Testis (tissue), 3 donors: ENCODE data around the gene TNFAIP6. TPM values are rescaled to one million over a fixed set of nuclear protein-coding genes. Genes with fewer than 3 reads are reported as not detected.
"Not testable (repeated sequence)": the region's sequence is repeated elsewhere in the genome, so short reads cannot be mapped to it uniquely, and the experiment has no call there.

ENCODE experiments used
- DNase-seq: peaks from one replicate; pipeline ENCODE4 v3.0.0-alpha.2; 2019
- H3K27ac ChIP-seq, 2 donors: fragments of 200-600 bp; sonication (generic); one replicate each; pipeline ENCODE4 v1.5.1; 2019
- H3K27me3 ChIP-seq: fragments of 200-600 bp; sonication (generic); one replicate; pipeline ENCODE4 v1.5.1; 2019
- H3K36me3 ChIP-seq: fragments of 200-600 bp; sonication (generic); one replicate; pipeline ENCODE4 v1.5.1; 2017; ENCODE audit warnings: low read depth; ENCODE audit errors: missing control alignments
- H3K4me1 ChIP-seq: fragments of 200-600 bp; sonication (generic); one replicate; pipeline ENCODE4 v1.5.1; 2019
- H3K4me3 ChIP-seq, 2 donors: fragments of 200-600 bp; sonication (generic); one replicate each; pipeline ENCODE4 v1.5.1; 2017 to 2019
- H3K9me3 ChIP-seq: fragments of 200-600 bp; sonication (generic); one replicate; pipeline ENCODE4 v1.5.1; 2017
- CTCF ChIP-seq, 3 experiments: fragments of 450-650 bp in 2 of 3; fragments of 200-600 bp in 1 of 3; sonication (generic) in 1 of 3; IDR thresholded peaks; one replicate each; pipeline ENCODE4 v1.5.1; 2016 to 2019; ENCODE audit warnings: antibody characterized with exemption in 3 of 3, mild to moderate bottlenecking in 2 of 3, moderate library complexity in 1 of 3
- POLR2A ChIP-seq: fragments of 450-650 bp; IDR thresholded peaks from one replicate; pipeline ENCODE4 v1.6.1; 2017; ENCODE audit warnings: antibody characterized with exemption, mild to moderate bottlenecking, moderate library complexity
- WGBS, 2 donors: methylation state at CpG; one replicate each; pipeline ENCODE4 v1.1.5; 2018; 5-methylcytosine and 5-hydroxymethylcytosine counted together
- intact Hi-C: fragments of 100-400 bp; cut with DNase I; formaldehyde crosslinking; loops from one replicate; pipeline ENCODE4 v1.15.1; 2023; ENCODE audit warnings: low total_unique reads
- polyA plus RNA-seq: library from polyadenylated mRNA; stranded (reverse); fragments of 350-450 nt; fragmentation: Illumina TruSeq; extraction: RNeasy Lipid Tissue Mini Kit (QIAGEN cat#74804); gene quantifications from one replicate; pipeline ENCODE4 v1.2.3, GENCODE V29; 2014; ENCODE audit warnings: low read depth, low replicate concordance; ENCODE audit not compliant: insufficient read depth
- total RNA-seq, 2 donors: library from RNA; depleted of rRNA; stranded (reverse); fragments of >200 nt; gene quantifications; one replicate each; pipeline ENCODE4 v1.2.3, GENCODE V29; 2016

The TNFAIP6 gene
- total and polyA plus RNA-seq, 3 donors from 2014 or later = 3.3 to 26.1 (median 9.4) TPM

GRCh38 chr2:151338115-151338514 is 19.3 kb upstream of the TNFAIP6 start:
- 82 to 83% methylated on average over 3 of the region's 3 CpGs for WGBS, 2 donors
- intact Hi-C loops = no loop called here
- Histone ChIP-seq H3K36me3 (no peaks in the 10 kb centered on the region), H3K4me1 (no peaks in the 10 kb centered on the region), H3K27me3 (no peaks in the 10 kb centered on the region), H3K4me3 (no peak overlapping the region), H3K9me3 (no peaks in the 10 kb centered on the region), H3K27ac (no peak overlapping the region)
- no peak for DNase-seq
- no peak for TF ChIP-seq CTCF (IDR thresholded peaks at IDR 0.05)
- no peak for TF ChIP-seq POLR2A

GRCh38 chr2:151343073-151343472 is 14.3 kb upstream of the TNFAIP6 start:
- Histone ChIP-seq H3K27me3 (no peaks in the 10 kb centered on the region), H3K27ac (no peak overlapping the region), H3K4me3 (no peak overlapping the region), H3K36me3 (no peaks in the 10 kb centered on the region), H3K9me3 (no peaks in the 10 kb centered on the region), H3K4me1 (peaks cover 4% of the 10 kb centered on the region)
- no peak for DNase-seq
- 94 to 97% methylated on average over 2 of the region's 2 CpGs for WGBS, 2 donors
- TF ChIP-seq CTCF (IDR thresholded peaks at IDR 0.05) (no peak), POLR2A (no peak)
- intact Hi-C loops = no loop called here

DNA sequence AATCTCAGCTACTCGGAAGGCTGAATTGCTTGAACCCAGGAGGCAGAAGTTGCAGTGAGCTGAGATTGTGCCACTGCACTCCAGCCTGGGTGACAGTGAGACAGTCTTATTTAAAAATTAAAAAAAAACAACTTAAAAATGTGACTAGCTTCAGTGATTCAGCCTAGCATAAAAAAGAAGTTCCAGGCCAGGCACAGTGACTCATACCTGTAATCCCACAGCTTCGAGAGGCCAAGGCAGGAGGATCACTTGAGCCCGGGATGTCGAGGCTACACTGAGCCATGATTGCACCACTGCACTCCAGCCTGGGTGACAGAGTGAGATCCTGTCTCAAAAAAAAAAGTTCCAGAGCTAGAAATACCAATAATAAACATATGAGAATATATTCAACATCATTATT is 13.2 kb upstream of the TNFAIP6 start:
- H3K27ac ChIP-seq, H3K27me3 ChIP-seq, intact Hi-C loops, H3K9me3 ChIP-seq, H3K36me3 ChIP-seq, DNase-seq, H3K4me1 ChIP-seq, H3K4me3 ChIP-seq: not testable (repeated sequence)
- 95 to 97% methylated on average over 4 of the region's 4 CpGs for WGBS, 2 donors

- Histone ChIP-seq H3K27me3 (no peaks in the 10 kb centered on the region), H3K4me1 (peaks cover 4% of the 10 kb centered on the region), H3K27ac (no peak overlapping the region), H3K36me3 (no peaks in the 10 kb centered on the region), H3K4me3 (no peak overlapping the region), H3K9me3 (no peaks in the 10 kb centered on the region)
- intact Hi-C loops = no loop called here
- no peak for DNase-seq
- TF ChIP-seq CTCF (IDR thresholded peaks at IDR 0.05) (no peak), POLR2A (no peak)
- WGBS, 2 donors = 97% methylated on average over 2 of the region's 2 CpGs
Measured at GRCh38 chr2:151344906-151345305, 12.5 kb upstream of the TNFAIP6 start.

DNA sequence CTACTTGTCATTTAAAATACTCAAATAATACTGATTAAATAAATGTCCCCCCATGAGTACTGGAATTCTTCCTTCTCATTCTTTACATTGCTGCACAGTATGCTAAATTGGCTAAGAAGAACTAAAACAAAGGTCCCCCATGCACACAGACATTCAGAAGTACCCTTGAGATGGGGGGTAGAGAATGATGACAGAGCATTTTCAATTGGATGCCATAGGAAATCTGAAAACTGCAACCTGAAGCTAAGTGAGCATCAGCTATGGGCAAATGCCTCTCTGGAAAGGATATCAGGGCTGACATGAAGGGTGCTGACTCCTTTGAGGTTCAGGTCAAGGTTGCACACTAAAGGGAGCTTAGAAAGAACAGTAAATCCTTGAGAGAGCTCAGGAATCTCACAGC is 10.1 kb upstream of the TNFAIP6 start:
- no peaks in the 10 kb centered on the region for H3K36me3 ChIP-seq
- H3K9me3 ChIP-seq = no peaks in the 10 kb centered on the region
- no peak overlapping the region for H3K4me3 ChIP-seq
- intact Hi-C loops = no loop called here
- peaks cover 4% of the 10 kb centered on the region for H3K4me1 ChIP-seq
- H3K27me3 ChIP-seq = no peaks in the 10 kb centered on the region
- no peak for DNase-seq
- TF ChIP-seq POLR2A = no peak
- TF ChIP-seq CTCF (IDR thresholded peaks at IDR 0.05) = no peak
- H3K27ac ChIP-seq = no peak overlapping the region
